Tibial nerve (tissue), 4 donors: ENCODE data around the gene SOX8.

Source experiments
- EP300 ChIP-seq, 2 donors: sonication (generic); formaldehyde crosslinking; IDR thresholded peaks; one replicate each; pipeline ENCODE4 v1.6.1; 2017; ENCODE audit warnings: antibody characterized with exemption in 2 of 2, mild to moderate bottlenecking in 1 of 2
- POLR2A ChIP-seq, 2 donors: fragments of 450-650 bp; IDR thresholded peaks; one replicate each; pipeline ENCODE4 v1.6.1; 2017; ENCODE audit warnings: antibody characterized with exemption in 2 of 2, mild to moderate bottlenecking in 2 of 2, moderate library complexity in 2 of 2
- TF ChIP-seq, protein P1 (sequence below), 5 experiments: fragments of 200-600 bp in 3 of 5; fragments of 450-650 bp in 2 of 5; sonication (generic) in 3 of 5; IDR thresholded peaks; one replicate each; pipeline ENCODE4 v1.5.1; 2016 to 2019; ENCODE audit warnings: antibody characterized with exemption in 5 of 5, mild to moderate bottlenecking in 3 of 5, moderate library complexity in 2 of 5

DNA sequence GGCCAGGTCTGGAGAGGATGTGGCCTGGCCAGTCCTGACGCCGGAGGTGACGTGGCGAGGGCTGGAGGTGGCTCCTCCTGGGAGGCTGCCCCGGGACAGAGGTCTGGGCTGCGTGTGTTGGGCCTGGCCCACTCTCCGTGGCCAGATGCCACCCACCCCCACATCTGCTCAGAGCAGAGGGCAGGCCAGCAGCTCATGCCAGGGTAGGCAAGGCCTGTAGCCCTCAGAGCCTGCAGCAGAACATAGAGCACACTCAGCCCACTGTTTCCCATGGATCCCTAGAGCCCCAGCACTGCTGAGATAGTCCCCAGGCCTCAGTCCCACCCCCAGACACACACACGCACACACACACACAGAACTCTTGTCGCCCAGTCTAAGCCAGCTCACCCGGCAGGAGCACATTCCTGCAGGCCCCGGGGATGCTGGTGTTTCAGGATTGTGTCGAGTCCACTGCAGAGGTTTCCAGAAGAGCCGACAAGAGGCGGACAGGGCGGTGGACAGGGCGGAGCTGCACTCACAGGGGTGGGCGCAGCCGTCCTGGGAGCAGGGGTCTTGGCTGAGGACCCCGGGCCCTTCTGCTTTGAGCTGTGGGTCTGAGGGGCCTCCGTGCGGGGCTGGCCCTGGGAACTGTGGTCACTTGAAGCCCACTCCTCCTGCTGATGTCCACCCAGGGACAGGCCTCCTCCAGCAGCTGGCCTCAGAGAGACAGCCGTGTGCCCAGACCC, 33.4 kb downstream of the SOX8 start:
- TF ChIP-seq POLR2A (IDR thresholded peaks at IDR 0.05), result no peak
- TF ChIP-seq, protein P1, sequence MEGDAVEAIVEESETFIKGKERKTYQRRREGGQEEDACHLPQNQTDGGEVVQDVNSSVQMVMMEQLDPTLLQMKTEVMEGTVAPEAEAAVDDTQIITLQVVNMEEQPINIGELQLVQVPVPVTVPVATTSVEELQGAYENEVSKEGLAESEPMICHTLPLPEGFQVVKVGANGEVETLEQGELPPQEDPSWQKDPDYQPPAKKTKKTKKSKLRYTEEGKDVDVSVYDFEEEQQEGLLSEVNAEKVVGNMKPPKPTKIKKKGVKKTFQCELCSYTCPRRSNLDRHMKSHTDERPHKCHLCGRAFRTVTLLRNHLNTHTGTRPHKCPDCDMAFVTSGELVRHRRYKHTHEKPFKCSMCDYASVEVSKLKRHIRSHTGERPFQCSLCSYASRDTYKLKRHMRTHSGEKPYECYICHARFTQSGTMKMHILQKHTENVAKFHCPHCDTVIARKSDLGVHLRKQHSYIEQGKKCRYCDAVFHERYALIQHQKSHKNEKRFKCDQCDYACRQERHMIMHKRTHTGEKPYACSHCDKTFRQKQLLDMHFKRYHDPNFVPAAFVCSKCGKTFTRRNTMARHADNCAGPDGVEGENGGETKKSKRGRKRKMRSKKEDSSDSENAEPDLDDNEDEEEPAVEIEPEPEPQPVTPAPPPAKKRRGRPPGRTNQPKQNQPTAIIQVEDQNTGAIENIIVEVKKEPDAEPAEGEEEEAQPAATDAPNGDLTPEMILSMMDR (IDR thresholded peaks at IDR 0.05), result no peak
- peak in 1 of 2 donors; percentile 76 for TF ChIP-seq EP300 (IDR thresholded peaks at IDR 0.05)
